Ovary (tissue), 9 donors: ENCODE results near the gene EXTL1. TPM values are rescaled to one million over a fixed set of nuclear protein-coding genes. Genes with fewer than 3 reads are reported as not detected.
A peak's percentile ranks its signal among the peaks of the same experiment; 100 is the strongest.

Experiments
- DNase-seq, 5 donors: peaks; one replicate each; pipeline ENCODE4 v3.0.0-alpha.2; 2019 to 2020
- H3K27ac ChIP-seq, 2 donors: fragments of 200-600 bp; one replicate each; pipeline versions ENCODE4 v1.5.1 to v1.8.0; 2019 to 2022
- H3K27me3 ChIP-seq: fragments of 200-600 bp; one replicate; pipeline ENCODE4 v1.8.0; 2022
- H3K36me3 ChIP-seq: fragments of 200-600 bp; sonication (generic); one replicate; pipeline ENCODE4 v1.5.1; 2019
- H3K4me1 ChIP-seq: one replicate; pipeline ENCODE4 v1.8.1; 2013; ENCODE audit warnings: mild to moderate bottlenecking, moderate library complexity; ENCODE audit not compliant: insufficient read depth
- H3K4me3 ChIP-seq: fragments of 200-600 bp; sonication (generic); one replicate; pipeline ENCODE4 v1.5.1; 2017
- H3K9me3 ChIP-seq, 2 donors: fragments of 200-600 bp in 1 of 2; sonication (generic) in 1 of 2; one replicate each; pipeline versions ENCODE4 v1.5.1 to v1.8.1; 2013 to 2019; ENCODE audit warnings: mild to moderate bottlenecking in 1 of 2, moderate library complexity in 1 of 2
- EP300 ChIP-seq: sonication (generic); formaldehyde crosslinking; IDR thresholded peaks from one replicate; pipeline ENCODE4 v1.6.1; 2017; ENCODE audit warnings: antibody characterized with exemption
- POLR2A ChIP-seq: fragments of 450-650 bp; IDR thresholded peaks from one replicate; pipeline ENCODE4 v1.6.1; 2017; ENCODE audit warnings: antibody characterized with exemption, mild to moderate bottlenecking, moderate library complexity
- WGBS, 3 donors: extraction: QIAGEN DNeasy Blood & Tissue Kit in 1 of 3; methylation state at CpG; one replicate each; pipeline versions ENCODE4 v1.1.5 to v1.1.7; 2013 to 2017; 5-methylcytosine and 5-hydroxymethylcytosine counted together
- intact Hi-C, 4 donors: fragments of 100-400 bp; cut with DNase I; formaldehyde crosslinking; loops; one replicate each; pipeline versions ENCODE4 v1.11.0 to v1.15.1; 2022 to 2023
- polyA plus RNA-seq, 2 donors: library from polyadenylated mRNA; stranded (reverse); fragments of 200-250 nt in 1 of 2; fragments of 350-450 nt in 1 of 2; fragmentation: Illumina TruSeq in 1 of 2; extraction: RNeasy Lipid Tissue Mini Kit (QIAGEN cat#74804) in 1 of 2; gene quantifications; one replicate each; pipeline ENCODE4 v1.2.3, GENCODE V29; 2013 to 2014
- total RNA-seq, 7 donors: library from RNA; depleted of rRNA in 2 of 7; stranded (reverse); fragments of >200 nt in 2 of 7; fragmentation: NEBNext Ultra II Directional in 3 of 7; extraction: Animal tissue kit (Norgen Biotek cat#: 25700) in 3 of 7; gene quantifications; one replicate each; pipeline versions ENCODE4 v1.1.0 to v1.2.4, GENCODE V29; 2016 to 2023
- TF ChIP-seq, protein P1 (sequence below), 3 donors: fragments of 450-650 bp in 2 of 3; fragments of 200-600 bp in 1 of 3; IDR thresholded peaks; one replicate each; pipeline versions ENCODE4 v1.5.1 to v1.8.0; 2016 to 2022; ENCODE audit warnings: antibody characterized with exemption in 3 of 3, mild to moderate bottlenecking in 1 of 3
- donor health status: DM: no; HTN: no; CAD: no; lungs with moderate emphysema.
- donor health status: DM: no; HTN: no; CAD: no.
- donor health status: Bipolar disorder and iron deficiency.
- donor health status: DM: yes; HTN: yes; CAD: no.
- donor health status: DM: no; HTN: no; CAD: no.
- donor health status: DM: yes; HTN: yes; CAD: no.

The EXTL1 gene
- total and polyA plus RNA-seq, 9 donors, result 0.47 to 4.5 (median 2.8) TPM

DNA sequence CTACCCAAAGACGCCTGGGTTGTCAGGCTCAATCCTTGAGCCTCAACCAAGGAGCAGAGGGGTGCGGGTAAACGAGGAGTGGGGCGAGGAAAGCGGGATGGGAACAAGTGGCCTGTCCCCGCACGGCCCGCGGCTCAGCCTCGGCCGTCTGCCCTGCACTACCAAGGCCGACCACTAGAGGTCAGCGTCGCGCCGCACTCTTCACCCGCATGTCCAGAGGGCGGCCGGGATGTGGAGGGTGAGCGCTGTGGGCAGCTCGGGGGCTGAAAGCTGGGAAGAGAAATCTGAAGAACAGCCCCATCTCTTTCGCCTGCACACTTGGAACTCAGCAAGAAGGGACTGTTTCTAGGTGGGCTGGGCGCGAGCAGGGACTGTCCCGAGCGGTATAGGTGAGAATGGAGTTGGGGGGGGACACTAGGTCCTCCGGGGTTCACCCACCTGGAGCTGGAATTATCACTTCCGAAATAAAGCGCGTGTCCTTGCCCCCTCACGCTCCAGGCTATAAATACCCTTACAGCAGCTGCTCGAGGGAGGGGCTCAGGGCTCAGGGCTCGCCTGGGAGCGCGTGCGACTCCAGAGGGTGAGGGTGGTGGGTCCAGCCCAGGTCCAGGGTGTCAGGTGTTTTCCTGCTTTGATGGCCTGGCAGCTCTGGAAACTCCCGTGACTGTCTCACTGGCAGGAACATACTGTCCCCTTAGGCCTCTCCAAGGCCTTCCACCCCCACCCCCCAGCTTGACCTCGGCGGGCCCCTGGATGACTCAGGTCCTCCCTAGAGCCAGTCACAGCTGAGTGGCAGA is 14.6 kb downstream of the EXTL1 start:
- Histone ChIP-seq H3K4me3 (peak overlapping the region; percentile 54), H3K27me3 (no peaks in the 10 kb centered on the region), H3K27ac (peak overlapping the region; percentile 72 to 90), H3K36me3 (no peaks in the 10 kb centered on the region), H3K9me3 (no peaks in the 10 kb centered on the region), H3K4me1 (peaks cover 1% of the 10 kb centered on the region)
- intact Hi-C loops, result loop anchor here in 3 of 4 donors (5.0 to 10.0 kb wide), 3 partner anchors 106 to 119 kb away; partner anchors contain the start of gene FAM110D (in 1 of the 3)
- DNase-seq, result peak; percentile 80 to 92 (median 87)
- 3 to 7% (median 4%) methylated on average over 38 to 39 of the region's 39 CpGs for WGBS, 3 donors
- no peak for TF ChIP-seq EP300
- TF ChIP-seq, protein P1, sequence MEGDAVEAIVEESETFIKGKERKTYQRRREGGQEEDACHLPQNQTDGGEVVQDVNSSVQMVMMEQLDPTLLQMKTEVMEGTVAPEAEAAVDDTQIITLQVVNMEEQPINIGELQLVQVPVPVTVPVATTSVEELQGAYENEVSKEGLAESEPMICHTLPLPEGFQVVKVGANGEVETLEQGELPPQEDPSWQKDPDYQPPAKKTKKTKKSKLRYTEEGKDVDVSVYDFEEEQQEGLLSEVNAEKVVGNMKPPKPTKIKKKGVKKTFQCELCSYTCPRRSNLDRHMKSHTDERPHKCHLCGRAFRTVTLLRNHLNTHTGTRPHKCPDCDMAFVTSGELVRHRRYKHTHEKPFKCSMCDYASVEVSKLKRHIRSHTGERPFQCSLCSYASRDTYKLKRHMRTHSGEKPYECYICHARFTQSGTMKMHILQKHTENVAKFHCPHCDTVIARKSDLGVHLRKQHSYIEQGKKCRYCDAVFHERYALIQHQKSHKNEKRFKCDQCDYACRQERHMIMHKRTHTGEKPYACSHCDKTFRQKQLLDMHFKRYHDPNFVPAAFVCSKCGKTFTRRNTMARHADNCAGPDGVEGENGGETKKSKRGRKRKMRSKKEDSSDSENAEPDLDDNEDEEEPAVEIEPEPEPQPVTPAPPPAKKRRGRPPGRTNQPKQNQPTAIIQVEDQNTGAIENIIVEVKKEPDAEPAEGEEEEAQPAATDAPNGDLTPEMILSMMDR (IDR thresholded peaks at IDR 0.05), result peak; percentile 98 to 99 (median 99)

DNA sequence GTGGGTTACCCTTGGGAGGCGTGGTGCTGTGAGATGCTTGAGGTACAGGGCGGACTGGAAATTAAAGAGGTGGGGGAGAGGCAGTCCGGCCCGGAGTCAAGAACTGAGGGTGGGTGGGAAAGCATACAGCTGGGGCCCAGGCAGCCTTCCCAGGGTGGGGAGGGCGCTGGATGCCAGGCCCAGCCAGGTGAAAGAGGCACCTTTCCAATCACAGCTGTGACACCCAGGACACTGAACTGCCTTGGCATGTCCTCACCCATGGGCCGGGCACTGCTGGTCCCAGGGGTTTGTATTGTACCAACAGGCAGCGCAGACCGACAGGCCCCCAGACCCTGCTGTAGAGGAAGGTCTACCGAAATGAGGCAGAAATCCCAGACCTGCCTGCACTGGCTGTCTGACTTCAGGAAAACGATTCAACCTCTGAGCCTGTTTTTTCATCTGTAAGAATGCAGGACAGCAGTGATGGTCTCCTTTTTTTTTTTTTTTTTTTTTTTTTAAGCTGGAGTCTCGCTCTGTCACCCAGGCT is 15.2 kb downstream of the EXTL1 start:
- intact Hi-C loops, result loop anchor here in 3 of 4 donors (5.0 to 10.0 kb wide), 3 partner anchors 105 to 118 kb away; partner anchors contain the start of gene FAM110D (in 1 of the 3)
- TF ChIP-seq, protein P1 (IDR thresholded peaks at IDR 0.05), result no peak
- TF ChIP-seq EP300 (no peak), POLR2A (no peak)
- Histone ChIP-seq H3K36me3 (no peaks in the 10 kb centered on the region), H3K27ac (peak overlapping the region in 1 of 2 donors; percentile 90), H3K9me3 (no peaks in the 10 kb centered on the region), H3K27me3 (no peaks in the 10 kb centered on the region), H3K4me1 (peaks cover 1% of the 10 kb centered on the region), H3K4me3 (no peak overlapping the region)
- WGBS, 3 donors, result 49 to 55% (median 54%) methylated on average over 9 to 11 of the region's 11 CpGs
- DNase-seq, result peak in 1 of 5 donors; percentile 48

DNA sequence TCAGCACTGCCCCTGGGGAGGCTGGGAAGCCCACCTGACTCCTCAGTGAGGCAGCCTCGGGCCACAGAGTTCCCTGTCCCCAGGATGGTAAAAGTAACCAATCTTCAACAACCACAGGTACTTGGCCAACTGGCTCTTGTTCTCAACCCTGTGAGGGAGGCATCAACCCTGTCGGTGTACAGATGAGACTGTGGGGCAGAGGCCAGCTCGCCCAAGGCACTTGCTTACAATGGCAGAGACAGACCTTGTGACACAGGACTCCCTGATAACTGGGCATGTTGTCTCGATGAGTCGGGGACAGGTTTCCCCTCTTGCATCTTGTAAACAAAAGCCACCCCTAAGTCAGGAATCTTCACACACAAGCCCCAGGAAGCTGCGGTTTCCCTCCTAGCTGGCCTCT is 16.3 kb downstream of the EXTL1 start:
- intact Hi-C loops, result loop anchor here in 3 of 4 donors (5.0 to 10.0 kb wide), 3 partner anchors 104 to 117 kb away; partner anchors contain the start of gene FAM110D (in 1 of the 3)
- 57 to 64% (median 59%) methylated on average over 6 of the region's 6 CpGs for WGBS, 3 donors
- Histone ChIP-seq H3K4me3 (no peak overlapping the region), H3K9me3 (no peaks in the 10 kb centered on the region), H3K36me3 (no peaks in the 10 kb centered on the region), H3K4me1 (peaks cover 1% of the 10 kb centered on the region), H3K27me3 (no peaks in the 10 kb centered on the region), H3K27ac (no peak overlapping the region)
- TF ChIP-seq POLR2A (no peak), EP300 (no peak)
- TF ChIP-seq, protein P1 (IDR thresholded peaks at IDR 0.05), result no peak
- peak in 1 of 5 donors; percentile 16 for DNase-seq

DNA sequence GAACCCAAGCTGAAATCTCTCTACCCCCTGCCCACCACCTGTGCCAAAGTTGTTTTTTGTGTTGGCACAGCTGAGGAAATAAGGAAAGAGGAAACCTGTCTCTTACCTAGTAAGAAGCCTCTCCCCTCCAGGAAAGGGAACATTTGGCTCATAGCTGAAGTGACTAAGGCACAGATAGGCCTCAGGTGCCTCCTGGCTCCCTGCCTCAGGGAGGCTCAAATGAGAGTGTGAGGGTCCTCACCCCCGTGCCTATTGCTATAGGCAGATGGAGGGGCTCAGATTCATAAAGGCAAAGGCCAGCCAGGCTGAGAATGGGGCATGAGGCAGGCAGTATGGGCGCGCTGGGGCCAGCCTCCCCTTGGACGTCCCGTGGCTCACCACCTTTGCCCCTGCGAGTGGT is 16.9 kb downstream of the EXTL1 start:
- intact Hi-C loops, result loop anchor here in 3 of 4 donors (5.0 to 10.0 kb wide), 3 partner anchors 104 to 116 kb away; partner anchors contain the start of gene FAM110D (in 1 of the 3)
- Histone ChIP-seq H3K4me1 (peaks cover 1% of the 10 kb centered on the region), H3K27me3 (no peaks in the 10 kb centered on the region), H3K27ac (no peak overlapping the region), H3K36me3 (no peaks in the 10 kb centered on the region), H3K4me3 (no peak overlapping the region), H3K9me3 (no peaks in the 10 kb centered on the region)
- TF ChIP-seq, protein P1 (IDR thresholded peaks at IDR 0.05), result no peak
- TF ChIP-seq POLR2A (no peak), EP300 (no peak)
- DNase-seq, result peak in 1 of 5 donors; percentile 13
- WGBS, 3 donors, result 65 to 88% (median 71%) methylated on average over 6 of the region's 6 CpGs
